Ovary (tissue), 9 donors: ENCODE measurements around the gene KLK10. TPM values are rescaled to one million over a fixed set of nuclear protein-coding genes. Genes with fewer than 3 reads are reported as not detected.

Experiments
- DNase-seq, 5 donors: peaks; one replicate each; pipeline ENCODE4 v3.0.0-alpha.2; 2019 to 2020
- H3K27ac ChIP-seq, 2 donors: fragments of 200-600 bp; one replicate each; pipeline versions ENCODE4 v1.5.1 to v1.8.0; 2019 to 2022
- H3K27me3 ChIP-seq: fragments of 200-600 bp; one replicate; pipeline ENCODE4 v1.8.0; 2022
- H3K36me3 ChIP-seq: fragments of 200-600 bp; sonication (generic); one replicate; pipeline ENCODE4 v1.5.1; 2019
- H3K4me1 ChIP-seq: one replicate; pipeline ENCODE4 v1.8.1; 2013; ENCODE audit warnings: mild to moderate bottlenecking, moderate library complexity; ENCODE audit not compliant: insufficient read depth
- H3K4me3 ChIP-seq: fragments of 200-600 bp; sonication (generic); one replicate; pipeline ENCODE4 v1.5.1; 2017
- H3K9me3 ChIP-seq, 2 donors: fragments of 200-600 bp in 1 of 2; sonication (generic) in 1 of 2; one replicate each; pipeline versions ENCODE4 v1.5.1 to v1.8.1; 2013 to 2019; ENCODE audit warnings: mild to moderate bottlenecking in 1 of 2, moderate library complexity in 1 of 2
- EP300 ChIP-seq: sonication (generic); formaldehyde crosslinking; IDR thresholded peaks from one replicate; pipeline ENCODE4 v1.6.1; 2017; ENCODE audit warnings: antibody characterized with exemption
- POLR2A ChIP-seq: fragments of 450-650 bp; IDR thresholded peaks from one replicate; pipeline ENCODE4 v1.6.1; 2017; ENCODE audit warnings: antibody characterized with exemption, mild to moderate bottlenecking, moderate library complexity
- WGBS, 3 donors: extraction: QIAGEN DNeasy Blood & Tissue Kit in 1 of 3; methylation state at CpG; one replicate each; pipeline versions ENCODE4 v1.1.5 to v1.1.7; 2013 to 2017; 5-methylcytosine and 5-hydroxymethylcytosine counted together
- intact Hi-C, 4 donors: fragments of 100-400 bp; cut with DNase I; formaldehyde crosslinking; loops; one replicate each; pipeline versions ENCODE4 v1.11.0 to v1.15.1; 2022 to 2023
- polyA plus RNA-seq, 2 donors: library from polyadenylated mRNA; stranded (reverse); fragments of 200-250 nt in 1 of 2; fragments of 350-450 nt in 1 of 2; fragmentation: Illumina TruSeq in 1 of 2; extraction: RNeasy Lipid Tissue Mini Kit (QIAGEN cat#74804) in 1 of 2; gene quantifications; one replicate each; pipeline ENCODE4 v1.2.3, GENCODE V29; 2013 to 2014
- total RNA-seq, 7 donors: library from RNA; depleted of rRNA in 2 of 7; stranded (reverse); fragments of >200 nt in 2 of 7; fragmentation: NEBNext Ultra II Directional in 3 of 7; extraction: Animal tissue kit (Norgen Biotek cat#: 25700) in 3 of 7; gene quantifications; one replicate each; pipeline versions ENCODE4 v1.1.0 to v1.2.4, GENCODE V29; 2016 to 2023
- TF ChIP-seq, protein P1 (sequence below), 3 donors: fragments of 450-650 bp in 2 of 3; fragments of 200-600 bp in 1 of 3; IDR thresholded peaks; one replicate each; pipeline versions ENCODE4 v1.5.1 to v1.8.0; 2016 to 2022; ENCODE audit warnings: antibody characterized with exemption in 3 of 3, mild to moderate bottlenecking in 1 of 3
- donor health status: DM: no; HTN: no; CAD: no; lungs with moderate emphysema.
- donor health status: DM: no; HTN: no; CAD: no.
- donor health status: Bipolar disorder and iron deficiency.
- donor health status: DM: yes; HTN: yes; CAD: no.
- donor health status: DM: no; HTN: no; CAD: no.
- donor health status: DM: yes; HTN: yes; CAD: no.

Gene KLK10
- total and polyA plus RNA-seq, 9 donors, result 6.9 to 59.1 (median 16.5) TPM

DNA sequence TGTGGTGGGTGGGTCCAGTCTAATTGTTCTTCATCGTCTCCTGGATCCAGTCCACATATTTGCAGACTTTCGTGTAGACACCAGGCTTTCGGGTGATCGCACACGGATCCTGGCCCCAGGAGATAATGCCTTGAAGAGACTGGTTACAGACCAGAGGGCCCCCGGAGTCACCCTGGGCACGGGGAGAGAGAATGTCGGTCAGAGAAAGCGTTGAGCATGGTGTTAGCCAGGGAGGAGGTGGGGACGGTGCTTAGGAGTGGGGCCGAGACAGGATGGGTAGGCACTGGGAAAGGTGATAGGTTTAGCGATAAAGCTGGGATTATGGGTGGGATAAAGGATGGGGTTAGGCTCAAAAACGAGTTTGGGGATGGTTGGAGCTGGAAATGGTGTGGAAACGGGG is 3.0 kb upstream of the KLK10 start:
- Histone ChIP-seq H3K9me3 (no peaks in the 10 kb centered on the region), H3K36me3 (no peaks in the 10 kb centered on the region), H3K27me3 (no peaks in the 10 kb centered on the region), H3K4me1 (peaks cover 12% of the 10 kb centered on the region), H3K27ac (no peak overlapping the region), H3K4me3 (no peak overlapping the region)
- no peak for DNase-seq
- TF ChIP-seq, protein P1, sequence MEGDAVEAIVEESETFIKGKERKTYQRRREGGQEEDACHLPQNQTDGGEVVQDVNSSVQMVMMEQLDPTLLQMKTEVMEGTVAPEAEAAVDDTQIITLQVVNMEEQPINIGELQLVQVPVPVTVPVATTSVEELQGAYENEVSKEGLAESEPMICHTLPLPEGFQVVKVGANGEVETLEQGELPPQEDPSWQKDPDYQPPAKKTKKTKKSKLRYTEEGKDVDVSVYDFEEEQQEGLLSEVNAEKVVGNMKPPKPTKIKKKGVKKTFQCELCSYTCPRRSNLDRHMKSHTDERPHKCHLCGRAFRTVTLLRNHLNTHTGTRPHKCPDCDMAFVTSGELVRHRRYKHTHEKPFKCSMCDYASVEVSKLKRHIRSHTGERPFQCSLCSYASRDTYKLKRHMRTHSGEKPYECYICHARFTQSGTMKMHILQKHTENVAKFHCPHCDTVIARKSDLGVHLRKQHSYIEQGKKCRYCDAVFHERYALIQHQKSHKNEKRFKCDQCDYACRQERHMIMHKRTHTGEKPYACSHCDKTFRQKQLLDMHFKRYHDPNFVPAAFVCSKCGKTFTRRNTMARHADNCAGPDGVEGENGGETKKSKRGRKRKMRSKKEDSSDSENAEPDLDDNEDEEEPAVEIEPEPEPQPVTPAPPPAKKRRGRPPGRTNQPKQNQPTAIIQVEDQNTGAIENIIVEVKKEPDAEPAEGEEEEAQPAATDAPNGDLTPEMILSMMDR (IDR thresholded peaks at IDR 0.05), result no peak
- TF ChIP-seq POLR2A (no peak), EP300 (no peak)
- intact Hi-C loops, result loop anchor here in 2 of 4 donors (2.0 to 5.0 kb wide), 3 partner anchors 70 to 145 kb away; no protein-coding TSS in a partner anchor
- 65 to 70% (median 66%) methylated on average over 14 of the region's 14 CpGs for WGBS, 3 donors

DNA sequence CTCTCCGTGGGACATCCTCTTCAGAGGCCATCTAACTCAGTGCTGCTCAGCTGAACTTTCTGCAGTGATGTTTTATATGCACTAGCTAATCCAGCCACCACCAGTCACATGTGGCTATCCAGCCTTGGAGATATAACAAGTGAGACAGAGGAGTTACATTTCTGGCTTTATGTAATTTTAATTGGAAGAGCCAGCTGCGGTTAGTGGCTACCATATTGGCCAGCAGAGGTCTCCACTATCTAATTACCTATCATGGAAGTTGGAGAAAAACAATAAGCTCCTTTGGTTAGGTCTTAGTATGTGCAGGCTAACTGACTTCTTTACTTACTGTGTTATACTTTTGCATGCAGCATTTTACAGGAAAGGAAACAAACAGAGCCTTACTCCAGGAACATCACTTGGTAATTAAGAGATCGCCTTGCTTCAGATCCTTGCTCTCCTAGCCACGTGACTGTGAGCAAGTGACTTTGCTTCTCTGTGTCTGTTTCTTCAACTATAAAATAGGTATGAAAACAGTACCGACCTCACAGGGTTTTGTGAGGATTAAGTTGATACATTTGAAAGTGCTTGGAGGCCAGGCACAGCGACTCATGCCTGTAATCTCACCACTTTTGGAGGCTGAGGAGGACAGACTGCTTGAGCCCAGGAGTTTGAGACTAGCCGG is 1.6 kb upstream of the KLK10 start:
- Histone ChIP-seq H3K36me3 (no peaks in the 10 kb centered on the region), H3K4me1 (peaks cover 7% of the 10 kb centered on the region), H3K27ac (peak overlapping the region in 1 of 2 donors; percentile 94), H3K9me3 (no peaks in the 10 kb centered on the region), H3K4me3 (no peak overlapping the region), H3K27me3 (no peaks in the 10 kb centered on the region)
- peak in 2 of 5 donors; percentile 31 to 58 for DNase-seq
- 24 to 29% (median 27%) methylated on average over 7 of the region's 7 CpGs for WGBS, 3 donors
- intact Hi-C loops, result loop anchor here in 2 of 4 donors (5.0 kb wide), 2 partner anchors 71 to 146 kb away; no protein-coding TSS in a partner anchor
- no peak for TF ChIP-seq EP300
- TF ChIP-seq, protein P1 (IDR thresholded peaks at IDR 0.05), result peak; percentile 48 to 74 (median 70)

DNA sequence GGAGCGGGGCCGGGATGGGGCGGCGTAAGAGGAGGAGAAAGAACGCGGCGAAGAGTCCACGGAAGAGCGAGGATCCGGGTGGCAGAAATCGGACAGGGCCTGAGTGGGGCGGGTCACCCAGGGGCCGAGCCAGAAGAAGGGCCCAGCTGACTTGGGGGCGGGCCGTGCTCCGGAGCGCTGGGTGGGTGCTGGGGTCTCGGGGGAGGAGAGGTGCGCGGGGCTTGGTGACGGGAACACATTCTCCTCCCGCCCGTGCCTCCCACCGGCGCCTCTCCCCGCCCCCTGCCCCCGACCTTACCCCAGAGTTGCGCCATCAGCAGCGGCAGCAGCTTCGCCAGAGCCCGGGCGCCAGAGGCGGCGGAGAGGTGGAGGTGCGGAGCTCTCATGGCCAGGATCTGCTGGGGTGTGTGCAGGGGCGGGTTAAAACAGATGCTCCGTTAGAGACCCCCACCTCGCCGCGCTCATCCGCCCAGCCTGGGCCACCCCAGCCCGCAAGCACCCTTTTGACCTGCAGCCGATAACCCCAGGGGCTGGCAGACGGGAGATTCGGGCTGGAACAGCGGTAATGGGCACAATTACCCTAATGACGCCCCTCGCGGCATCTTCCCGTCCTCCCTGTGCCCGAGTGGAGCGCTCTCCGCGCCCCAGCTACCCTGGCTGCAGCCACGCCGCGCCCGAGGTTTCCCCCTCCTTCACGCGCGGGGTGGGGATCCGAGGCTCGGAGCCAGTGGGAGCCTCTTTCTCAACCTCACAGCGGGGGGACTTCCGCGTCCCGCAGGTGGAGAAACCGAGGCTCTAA is 565 bp downstream of the KLK10 start:
- peaks cover 3% of the 10 kb centered on the region for H3K4me1 ChIP-seq
- H3K4me3 ChIP-seq, result peak overlapping the region; percentile 45
- no peaks in the 10 kb centered on the region for H3K9me3 ChIP-seq
- intact Hi-C loops, result loop anchor here in 2 of 4 donors (5.0 kb wide), 2 partner anchors 87 to 158 kb away; no protein-coding TSS in a partner anchor
- no peaks in the 10 kb centered on the region for H3K27me3 ChIP-seq
- peak; percentile 79 to 91 (median 87) for DNase-seq
- TF ChIP-seq, protein P1 (IDR thresholded peaks at IDR 0.05), result peak in 1 of 3 donors; percentile 11
- peak; percentile 70 for TF ChIP-seq POLR2A
- no peak for TF ChIP-seq EP300
- H3K27ac ChIP-seq, result peak overlapping the region; percentile 77 to 94
- H3K36me3 ChIP-seq, result no peaks in the 10 kb centered on the region
- WGBS, 3 donors, result 1% methylated on average over 60 to 68 of the region's 68 CpGs

DNA sequence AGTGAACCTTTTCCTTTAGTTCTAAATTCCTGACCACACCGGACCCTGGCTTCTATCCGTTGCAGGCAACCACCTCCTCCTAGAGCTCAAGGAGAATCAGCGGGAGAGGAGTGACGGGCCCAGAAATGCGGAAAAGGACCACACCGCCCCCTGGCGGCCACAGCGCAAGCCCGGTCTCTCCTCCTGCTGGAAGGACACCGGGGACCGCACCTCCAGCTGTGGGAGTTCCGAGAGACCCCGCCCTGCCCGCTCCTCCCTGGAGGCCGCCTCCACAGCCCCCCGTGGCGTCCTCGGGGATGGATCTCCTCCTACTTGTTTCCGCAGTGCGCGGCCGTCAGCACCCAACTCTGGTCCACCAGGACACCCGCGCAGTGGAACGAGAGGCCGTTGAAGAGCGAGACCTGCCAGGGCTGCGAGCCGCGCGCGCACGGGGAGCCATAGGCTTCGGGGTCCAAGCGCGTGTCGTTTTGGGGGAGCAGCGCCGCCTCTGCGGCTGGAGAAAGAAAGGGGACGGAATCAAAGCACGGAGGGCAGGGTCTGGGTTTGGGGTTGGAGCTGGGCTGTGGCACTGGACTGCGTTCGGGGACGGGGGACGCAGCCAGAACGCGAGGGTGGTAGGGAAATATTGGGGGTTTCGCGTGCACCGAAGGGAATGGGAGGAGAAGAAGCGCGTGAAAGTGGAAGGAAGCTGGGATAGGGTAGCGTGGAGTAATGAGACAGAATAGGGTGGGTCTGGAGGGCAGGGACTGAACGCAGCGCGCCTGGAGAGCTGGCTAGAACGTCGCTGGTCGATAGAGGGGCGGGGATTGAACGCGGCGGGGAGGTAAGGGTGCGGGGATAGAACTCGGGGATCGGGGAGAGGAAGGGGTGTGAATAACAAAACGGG is 2.5 kb downstream of the KLK10 start:
- WGBS, 3 donors, result 1 to 2% (median 1%) methylated on average over 61 to 68 of the region's 68 CpGs
- no peaks in the 10 kb centered on the region for H3K9me3 ChIP-seq
- H3K4me1 ChIP-seq, result peaks cover 3% of the 10 kb centered on the region
- H3K36me3 ChIP-seq, result no peaks in the 10 kb centered on the region
- H3K4me3 ChIP-seq, result peak overlapping the region; percentile 45
- H3K27me3 ChIP-seq, result no peaks in the 10 kb centered on the region
- H3K27ac ChIP-seq, result peak overlapping the region; percentile 59 to 94
- intact Hi-C loops, result loop anchor here in 2 of 4 donors (5.0 kb wide), 2 partner anchors 85 to 160 kb away; no protein-coding TSS in a partner anchor
- TF ChIP-seq EP300, result no peak
- peak; percentile 56 for TF ChIP-seq POLR2A
- TF ChIP-seq, protein P1 (IDR thresholded peaks at IDR 0.05), result peak; percentile 59 to 86 (median 83)
- peak; percentile 72 to 93 (median 84) for DNase-seq
